Liver (tissue), 9 donors: ENCODE measurements around the gene FAM83E. TPM values are rescaled to one million over a fixed set of nuclear protein-coding genes. Genes with fewer than 3 reads are reported as not detected.

ENCODE experiments used
- DNase-seq: peaks from one replicate; pipeline ENCODE4 v3.0.0-alpha.2; 2017; ENCODE audit warnings: low spot score
- H3K27ac ChIP-seq, 2 donors: one replicate each; pipeline ENCODE4 v1.7.0; 2013; ENCODE audit warnings: inconsistent platforms in 2 of 2, low read length in 2 of 2, control low read depth in 1 of 2, low read depth in 1 of 2, mild to moderate bottlenecking in 1 of 2
- H3K27me3 ChIP-seq, 4 donors: one replicate each; pipeline versions ENCODE4 v1.6.1 to v1.7.0; 2013; ENCODE audit warnings: low read length in 3 of 4, inconsistent platforms in 1 of 4, mild to moderate bottlenecking in 1 of 4, moderate library complexity in 1 of 4; ENCODE audit not compliant: control insufficient read depth in 4 of 4, insufficient read depth in 4 of 4
- H3K36me3 ChIP-seq, 4 donors: one replicate each; pipeline versions ENCODE4 v1.6.1 to v1.7.0; 2013; ENCODE audit warnings: low read length in 3 of 4, mild to moderate bottlenecking in 3 of 4, low read depth in 1 of 4, moderate library complexity in 1 of 4; ENCODE audit not compliant: control insufficient read depth in 4 of 4, insufficient read depth in 3 of 4
- H3K4me1 ChIP-seq, 4 donors: one replicate each; pipeline versions ENCODE4 v1.6.1 to v1.7.0; 2013; ENCODE audit warnings: low read length in 3 of 4, mild to moderate bottlenecking in 3 of 4, moderate library complexity in 1 of 4; ENCODE audit not compliant: control insufficient read depth in 4 of 4, insufficient read depth in 4 of 4
- H3K4me3 ChIP-seq, 3 donors: one replicate each; pipeline versions ENCODE4 v1.6.1 to v1.7.0; 2013; ENCODE audit warnings: low read length in 3 of 3, control low read depth in 1 of 3, low read depth in 1 of 3, mild to moderate bottlenecking in 1 of 3
- H3K9ac ChIP-seq, 2 donors: one replicate each; pipeline ENCODE4 v1.7.0; 2013; ENCODE audit warnings: low read length in 2 of 2, mild to moderate bottlenecking in 2 of 2, moderate library complexity in 2 of 2, control low read depth in 1 of 2, low read depth in 1 of 2
- H3K9me3 ChIP-seq, 4 donors: one replicate each; pipeline versions ENCODE4 v1.6.1 to v1.7.0; 2013; ENCODE audit warnings: low read length in 3 of 4; ENCODE audit not compliant: control insufficient read depth in 4 of 4
- ATF3 ChIP-seq: IDR thresholded peaks from 2 replicates; pipeline ENCODE4 v1.6.1; 2016; ENCODE audit warnings: antibody characterized with exemption
- EGR1 ChIP-seq, 2 donors: IDR thresholded peaks; 2 replicates each; pipeline ENCODE4 v1.6.1; 2016 to 2018; ENCODE audit warnings: antibody characterized with exemption in 2 of 2, low read depth in 2 of 2
- FOXA1 ChIP-seq: IDR thresholded peaks from 2 replicates; pipeline ENCODE4 v1.6.1; 2016; ENCODE audit warnings: antibody characterized with exemption
- FOXA2 ChIP-seq: IDR thresholded peaks from 2 replicates; pipeline ENCODE4 v1.6.1; 2016; ENCODE audit warnings: antibody characterized with exemption
- GABPA ChIP-seq, 2 donors: IDR thresholded peaks in 1 of 2; conservative IDR thresholded peaks in 1 of 2; 2 replicates each; pipeline ENCODE4 v1.6.1; 2016; ENCODE audit warnings: antibody characterized with exemption in 2 of 2, mild to moderate bottlenecking in 1 of 2, moderate library complexity in 1 of 2
- HNF4A ChIP-seq, 2 donors: conservative IDR thresholded peaks; 2 replicates each; pipeline ENCODE4 v1.6.1; 2016; ENCODE audit warnings: antibody characterized with exemption in 2 of 2, mild to moderate bottlenecking in 2 of 2
- HNF4G ChIP-seq: IDR thresholded peaks from 2 replicates; pipeline ENCODE4 v1.6.1; 2016; ENCODE audit warnings: antibody characterized with exemption
- JUND ChIP-seq, 2 donors: IDR thresholded peaks; 2 replicates each; pipeline ENCODE4 v1.6.1; 2016; ENCODE audit warnings: antibody characterized with exemption in 2 of 2
- MAX ChIP-seq: IDR thresholded peaks from 2 replicates; pipeline ENCODE4 v1.6.1; 2016; ENCODE audit warnings: antibody characterized with exemption
- NR2F2 ChIP-seq: IDR thresholded peaks from 2 replicates; pipeline ENCODE4 v1.6.1; 2016; ENCODE audit warnings: antibody characterized with exemption
- REST ChIP-seq: IDR thresholded peaks from 2 replicates; pipeline ENCODE4 v1.6.1; 2016; ENCODE audit warnings: antibody characterized with exemption, mild to moderate bottlenecking
- RXRA ChIP-seq, 2 donors: IDR thresholded peaks; 2 replicates each; pipeline ENCODE4 v1.6.1; 2017 to 2018; ENCODE audit warnings: antibody characterized with exemption in 2 of 2, mild to moderate bottlenecking in 1 of 2
- SP1 ChIP-seq: IDR thresholded peaks from 2 replicates; pipeline ENCODE4 v1.6.1; 2018; ENCODE audit warnings: antibody characterized with exemption, mild to moderate bottlenecking
- TAF1 ChIP-seq: conservative IDR thresholded peaks from 2 replicates; pipeline ENCODE4 v1.6.1; 2016; ENCODE audit warnings: antibody characterized with exemption, mild to moderate bottlenecking
- YY1 ChIP-seq: IDR thresholded peaks from 2 replicates; pipeline ENCODE4 v1.6.1; 2016; ENCODE audit warnings: antibody characterized with exemption, mild to moderate bottlenecking
- WGBS: extraction: QIAGEN DNeasy Blood & Tissue Kit; methylation state at CpG from one replicate; pipeline ENCODE4 v1.1.7; 2013; 5-methylcytosine and 5-hydroxymethylcytosine counted together
- polyA plus RNA-seq, 2 donors: library from polyadenylated mRNA; stranded (reverse) in 1 of 2; unstranded in 1 of 2; fragments of 200-250 nt in 1 of 2; fragments of >200 nt in 1 of 2; fragmentation: Nextera tagmentation in 1 of 2; extraction: Ambion mirVana in 1 of 2; gene quantifications; one replicate each; pipeline versions ENCODE4 v1.2.1 to v1.2.3, GENCODE V29; 2013 to 2015
- total RNA-seq, 2 donors: library from RNA; depleted of rRNA; stranded (reverse); fragments of >200 nt; gene quantifications; one replicate each; pipeline ENCODE4 v1.2.3, GENCODE V29; 2014
- donor health status: healthy.
- donor health status: healthy.
- donor health status: healthy.
- donor health status: healthy.
- donor health status: healthy.

Gene FAM83E
- total and polyA plus RNA-seq, 4 donors, result 0.20 to 0.42 (median 0.33) TPM; not detected in 1

- no peak overlapping the region for H3K4me3 ChIP-seq
- no peak for TF ChIP-seq REST
- no peak for TF ChIP-seq GABPA (IDR thresholded peaks at IDR 0.05 in 1 of 2, conservative IDR thresholded peaks at IDR 0.05 in 1 of 2)
- no peak for TF ChIP-seq EGR1 (IDR thresholded peaks at IDR 0.05; ENCODE audit: low read depth in 2 of 2)
- no peak for TF ChIP-seq JUND (IDR thresholded peaks at IDR 0.05)
- TF ChIP-seq MAX, result no peak
- TF ChIP-seq TAF1, result no peak
- TF ChIP-seq HNF4G, result no peak
- TF ChIP-seq YY1, result no peak
- no peak for TF ChIP-seq FOXA1
- TF ChIP-seq NR2F2, result no peak
- TF ChIP-seq HNF4A (conservative IDR thresholded peaks at IDR 0.05), result no peak
- H3K27me3 ChIP-seq, result no peaks in the 10 kb centered on the region
- H3K9me3 ChIP-seq, result no peaks in the 10 kb centered on the region
- H3K36me3 ChIP-seq, result no peaks in the 10 kb centered on the region
- H3K9ac ChIP-seq, result no peak overlapping the region
- H3K27ac ChIP-seq, result no peak overlapping the region
- H3K4me1 ChIP-seq, result no peaks in the 10 kb centered on the region
- 77% methylated on average over 23 of the region's 23 CpGs for WGBS
- DNase-seq, result no peak
These were observed 38.8 kb downstream of the FAM83E start for GRCh38 chr19:48575931-48576622.

GRCh38 chr19:48573163-48573505 is 41.7 kb downstream of the FAM83E start:
- DNase-seq, result no peak
- WGBS, result 70% methylated on average over 12 of the region's 12 CpGs
- H3K9ac ChIP-seq, result no peak overlapping the region

GRCh38 chr19:48571378-48572162 is 43.3 kb downstream of the FAM83E start:
- Histone ChIP-seq H3K4me3 (no peak overlapping the region), H3K27me3 (peaks cover 0 to 3% (median 0%) of the 10 kb centered on the region in 4 donors), H3K9ac (no peak overlapping the region), H3K9me3 (no peaks in the 10 kb centered on the region), H3K36me3 (no peaks in the 10 kb centered on the region), H3K4me1 (no peaks in the 10 kb centered on the region), H3K27ac (no peak overlapping the region)
- no peak for TF ChIP-seq SP1
- 48% methylated on average over 5 of the region's 5 CpGs for WGBS
- DNase-seq, result no peak

More at GRCh38 chr19:48573163-48573505, 41.7 kb downstream of the FAM83E start:
- Histone ChIP-seq H3K4me3 (no peak overlapping the region), H3K27me3 (no peaks in the 10 kb centered on the region), H3K9me3 (no peaks in the 10 kb centered on the region), H3K36me3 (no peaks in the 10 kb centered on the region), H3K4me1 (no peaks in the 10 kb centered on the region), H3K27ac (no peak overlapping the region)
- no peak for TF ChIP-seq FOXA2
- no peak for TF ChIP-seq HNF4G
- TF ChIP-seq HNF4A (conservative IDR thresholded peaks at IDR 0.05), result no peak
- TF ChIP-seq RXRA (IDR thresholded peaks at IDR 0.05), result no peak
- TF ChIP-seq ATF3, result no peak
